ENCODE results near the gene MAP4.

MAP4 gene

DNA sequence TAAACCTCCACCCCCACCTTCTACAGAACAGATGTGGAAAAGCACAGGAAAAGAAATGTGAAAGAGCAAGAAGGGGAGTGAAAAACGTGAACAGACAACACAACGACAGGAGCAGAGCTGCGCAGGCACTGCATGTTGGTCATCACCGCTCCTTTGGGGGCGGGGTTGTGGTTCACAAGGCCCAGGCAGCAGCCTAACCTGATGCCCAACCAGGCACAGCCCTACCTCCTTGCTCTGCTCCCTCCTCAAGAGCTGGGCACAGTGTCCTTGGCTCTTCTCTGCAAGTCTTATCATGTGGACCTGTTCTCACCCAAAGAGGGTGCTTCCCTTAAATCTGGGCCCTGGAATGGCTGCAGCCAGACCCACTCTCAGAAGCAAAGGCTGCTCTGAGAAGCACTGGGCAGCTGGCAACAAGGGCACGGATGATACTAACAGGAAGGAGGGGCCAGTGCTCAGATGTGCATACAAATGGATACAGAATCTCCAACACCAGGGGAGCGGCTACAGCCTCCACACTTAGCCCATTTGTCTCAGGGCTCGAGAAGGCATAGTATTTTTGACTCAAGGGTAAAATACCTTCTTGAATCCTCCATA is 148.7 kb downstream of the MAP4 start:
- Mint-ChIP-seq H3K9me3 (no peaks in the 10 kb centered on the region), H3K4me3 (no peak overlapping the region), H3K36me3 (ENCODE audit: low read depth) (peaks cover 98% of the 10 kb centered on the region), H3K27ac (no peak overlapping the region), H3K27me3 (no peaks in the 10 kb centered on the region), H3K4me1 (ENCODE audit: low read depth) (no peaks in the 10 kb centered on the region)
- intact Hi-C loops (cut with micrococcal nuclease) = no loop called here

DNA sequence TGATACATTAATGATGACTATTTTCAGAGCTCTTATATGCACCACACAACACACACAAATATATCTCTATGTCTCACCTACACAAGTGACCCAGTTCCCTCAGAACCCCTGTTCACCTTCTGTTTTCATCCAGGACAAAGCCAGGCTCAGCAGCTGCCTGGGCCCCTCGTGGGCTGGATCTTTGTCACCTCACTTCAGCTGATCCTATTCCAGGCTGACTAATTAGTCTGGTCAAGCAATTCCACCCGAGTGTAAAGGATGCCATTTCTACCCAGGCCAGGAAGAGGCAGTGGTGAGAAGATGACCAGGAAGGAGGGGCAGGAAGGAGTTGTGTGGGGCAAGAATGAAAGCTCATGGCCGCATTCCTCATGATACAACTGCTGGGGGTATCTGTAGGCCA is 151.0 kb downstream of the MAP4 start:
- intact Hi-C loops (cut with micrococcal nuclease) = no loop called here
- H3K36me3 Mint-ChIP-seq (ENCODE audit: low read depth) = peaks cover 93% of the 10 kb centered on the region

DNA sequence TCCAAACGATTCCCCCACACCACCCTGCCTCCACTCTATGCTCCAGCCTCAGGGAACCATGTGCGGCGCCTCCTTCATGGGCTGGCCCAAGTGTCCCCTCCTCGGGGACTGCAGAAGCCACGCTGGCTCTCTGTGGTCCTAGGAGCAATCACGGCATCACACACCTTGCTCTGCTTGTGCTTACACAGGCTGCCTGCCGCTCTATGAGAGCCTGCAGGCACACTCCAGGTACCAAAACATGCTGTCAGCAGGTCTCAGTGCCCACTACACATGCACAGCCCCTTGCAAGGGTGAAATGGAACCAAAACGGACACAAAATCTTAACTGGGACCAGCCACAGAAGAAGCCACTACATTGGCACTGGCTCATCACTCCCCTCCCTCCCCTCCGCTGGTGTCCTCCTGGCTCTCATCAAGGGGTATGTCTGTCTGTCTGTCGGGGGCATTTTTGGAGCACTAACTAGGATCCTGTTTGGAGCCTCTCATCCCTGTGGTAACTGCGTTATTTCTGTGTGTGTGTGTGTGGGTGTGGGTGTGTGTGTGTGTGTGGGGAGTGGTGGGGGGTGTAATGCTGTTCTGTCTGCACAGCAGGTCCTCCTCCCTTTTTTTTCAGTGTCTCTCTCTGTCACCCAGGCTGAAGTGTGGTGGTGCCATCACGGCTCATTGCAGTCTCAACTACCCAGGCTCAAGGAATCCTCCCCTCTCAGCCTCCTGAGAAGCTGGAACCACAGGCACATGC is 152.7 kb downstream of the MAP4 start:
- no peaks in the 10 kb centered on the region for H3K27me3 Mint-ChIP-seq
- intact Hi-C loops (cut with micrococcal nuclease) = no loop called here
- peaks cover 90% of the 10 kb centered on the region for H3K36me3 Mint-ChIP-seq (ENCODE audit: low read depth)
- H3K9me3 Mint-ChIP-seq = no peaks in the 10 kb centered on the region
- H3K27ac Mint-ChIP-seq = no peak overlapping the region
- no peaks in the 10 kb centered on the region for H3K4me1 Mint-ChIP-seq (ENCODE audit: low read depth)
- H3K4me3 Mint-ChIP-seq = no peak overlapping the region

More for the DNA sequence above, 151.0 kb downstream of the MAP4 start:
- Mint-ChIP-seq H3K27ac (no peak overlapping the region), H3K4me3 (no peak overlapping the region), H3K27me3 (no peaks in the 10 kb centered on the region), H3K9me3 (no peaks in the 10 kb centered on the region), H3K4me1 (ENCODE audit: low read depth) (no peaks in the 10 kb centered on the region)

DNA sequence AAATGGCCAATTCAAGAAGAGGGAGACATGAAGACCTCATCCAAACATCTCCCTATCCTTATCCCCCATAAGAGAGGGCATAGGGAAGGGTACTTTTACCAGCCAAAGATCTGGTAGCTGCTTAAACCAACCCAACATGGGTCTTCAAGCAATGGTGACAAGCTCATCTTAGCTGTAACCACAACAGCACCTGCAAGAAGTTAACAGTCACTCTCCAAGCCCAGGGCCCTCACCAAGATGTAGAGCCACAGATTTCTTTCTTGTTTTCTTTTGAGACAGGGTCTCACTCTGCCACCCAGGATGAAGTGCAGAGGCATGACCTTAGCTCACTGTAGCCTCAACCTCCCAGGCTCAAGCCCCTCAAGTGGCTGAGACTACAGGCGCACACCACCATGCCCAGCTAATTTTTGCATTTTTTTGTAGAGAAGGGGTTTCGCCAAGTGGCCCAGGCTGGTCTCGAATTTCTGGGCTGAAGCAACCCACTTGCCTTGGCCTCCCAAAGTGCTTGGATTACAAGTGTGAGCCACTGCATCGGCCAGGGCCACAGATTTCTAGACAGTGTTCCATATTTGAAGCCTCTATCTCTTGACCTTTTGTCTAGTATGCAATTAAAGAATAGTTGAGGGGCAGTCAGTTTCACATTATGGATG is 156.1 kb downstream of the MAP4 start:
- intact Hi-C loops (cut with micrococcal nuclease) = no loop called here
- Mint-ChIP-seq H3K27me3 (no peaks in the 10 kb centered on the region), H3K27ac (no peak overlapping the region), H3K36me3 (ENCODE audit: low read depth) (peaks cover 90% of the 10 kb centered on the region), H3K4me1 (ENCODE audit: low read depth) (no peaks in the 10 kb centered on the region), H3K9me3 (no peaks in the 10 kb centered on the region), H3K4me3 (no peak overlapping the region)

DNA sequence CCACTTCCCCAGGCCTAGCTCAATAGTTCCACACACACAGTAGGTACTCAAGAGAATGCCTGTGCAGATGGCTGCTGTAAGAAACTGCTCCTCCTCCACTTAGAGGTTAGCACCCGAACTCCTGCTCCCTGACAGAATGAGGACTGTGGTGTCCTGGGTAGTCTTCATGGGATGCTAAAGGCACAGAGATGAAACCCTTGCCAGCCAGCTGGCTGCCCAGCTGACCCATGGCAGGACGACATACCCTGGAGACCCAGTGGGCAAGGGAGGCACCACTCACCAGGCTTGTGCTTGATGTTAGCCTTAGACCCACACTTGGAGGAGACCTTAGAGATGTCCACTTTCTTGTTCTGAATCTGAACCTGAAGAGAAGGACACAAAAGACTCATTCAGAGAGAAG is 159.1 kb downstream of the MAP4 start:
- Mint-ChIP-seq H3K9me3 (no peaks in the 10 kb centered on the region), H3K36me3 (ENCODE audit: low read depth) (peaks cover 94% of the 10 kb centered on the region), H3K27me3 (no peaks in the 10 kb centered on the region), H3K4me3 (no peak overlapping the region), H3K4me1 (ENCODE audit: low read depth) (no peaks in the 10 kb centered on the region), H3K27ac (no peak overlapping the region)
- intact Hi-C loops (cut with micrococcal nuclease) = no loop called here

DNA sequence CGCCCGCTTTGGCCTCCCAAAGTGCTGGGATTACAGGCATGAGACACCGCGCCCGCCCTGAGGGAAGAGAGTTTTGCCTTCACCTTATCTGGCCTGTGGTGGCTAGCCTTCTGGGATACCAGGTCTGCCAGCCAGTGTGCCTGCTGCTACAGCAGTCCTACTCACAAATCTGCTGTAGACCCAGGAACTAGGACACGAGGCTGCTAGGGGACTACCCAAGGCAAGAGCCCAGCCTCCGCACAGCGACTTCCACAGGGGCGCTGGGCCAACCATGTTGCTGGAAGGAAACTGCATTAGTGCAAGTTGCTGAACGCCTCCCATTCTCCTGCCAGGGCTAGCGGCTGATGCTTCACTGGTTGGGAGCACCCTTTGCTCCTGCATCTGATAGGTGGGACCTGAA is 159.5 kb downstream of the MAP4 start:
- Mint-ChIP-seq H3K36me3 (ENCODE audit: low read depth) (peaks cover 97% of the 10 kb centered on the region), H3K27ac (no peak overlapping the region), H3K9me3 (no peaks in the 10 kb centered on the region), H3K4me3 (no peak overlapping the region), H3K4me1 (ENCODE audit: low read depth) (no peaks in the 10 kb centered on the region), H3K27me3 (no peaks in the 10 kb centered on the region)
- intact Hi-C loops (cut with micrococcal nuclease) = no loop called here

DNA sequence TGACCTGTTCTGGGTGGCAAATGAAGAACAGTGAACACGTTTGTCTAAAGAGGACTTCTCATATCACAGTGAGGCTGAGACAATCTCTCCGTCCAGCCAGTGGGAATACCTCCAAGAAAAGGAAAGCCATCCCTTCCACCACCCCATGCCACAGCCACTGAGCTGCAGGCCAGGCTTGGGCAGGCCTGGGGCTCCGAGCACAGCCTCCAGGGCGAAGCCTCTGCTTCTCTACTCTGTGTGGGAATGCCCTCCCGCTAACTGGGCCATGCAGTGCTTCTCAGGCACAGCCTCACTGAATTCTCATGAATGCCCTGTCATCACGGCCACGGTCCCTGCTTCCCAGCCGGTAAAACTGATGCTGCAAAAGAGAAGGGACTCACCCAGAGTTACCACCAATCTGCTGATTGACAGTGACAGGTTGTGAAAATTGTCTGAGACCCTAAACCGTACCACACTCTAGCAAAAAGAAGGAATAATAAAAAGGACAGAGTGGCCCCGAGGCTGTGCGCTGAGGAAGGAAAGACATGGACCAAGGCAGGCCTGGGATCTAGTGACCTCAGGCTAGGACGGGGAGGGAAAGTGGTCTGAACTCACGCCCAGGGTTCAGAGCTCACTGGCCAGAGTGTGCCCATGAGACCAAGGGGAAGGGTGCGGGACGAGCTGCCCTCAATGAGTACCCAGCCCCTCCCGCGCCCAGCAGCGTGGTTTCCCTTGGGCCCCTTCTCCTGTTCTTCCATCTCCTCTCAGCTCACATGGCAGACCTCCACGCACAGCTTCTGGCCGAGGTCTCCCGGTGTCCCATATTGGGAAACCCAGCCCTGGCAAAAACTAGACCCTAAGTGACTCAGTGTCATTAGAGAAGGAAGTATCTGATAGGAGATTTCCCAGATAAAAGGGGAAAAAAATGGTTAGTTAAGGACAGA is 160.5 kb downstream of the MAP4 start:
- no peak overlapping the region for H3K4me3 Mint-ChIP-seq
- peaks cover 97% of the 10 kb centered on the region for H3K36me3 Mint-ChIP-seq (ENCODE audit: low read depth)
- no peaks in the 10 kb centered on the region for H3K27me3 Mint-ChIP-seq
- intact Hi-C loops (cut with micrococcal nuclease) = no loop called here
- H3K27ac Mint-ChIP-seq = no peak overlapping the region
- no peaks in the 10 kb centered on the region for H3K4me1 Mint-ChIP-seq (ENCODE audit: low read depth)
- H3K9me3 Mint-ChIP-seq = no peaks in the 10 kb centered on the region

DNA sequence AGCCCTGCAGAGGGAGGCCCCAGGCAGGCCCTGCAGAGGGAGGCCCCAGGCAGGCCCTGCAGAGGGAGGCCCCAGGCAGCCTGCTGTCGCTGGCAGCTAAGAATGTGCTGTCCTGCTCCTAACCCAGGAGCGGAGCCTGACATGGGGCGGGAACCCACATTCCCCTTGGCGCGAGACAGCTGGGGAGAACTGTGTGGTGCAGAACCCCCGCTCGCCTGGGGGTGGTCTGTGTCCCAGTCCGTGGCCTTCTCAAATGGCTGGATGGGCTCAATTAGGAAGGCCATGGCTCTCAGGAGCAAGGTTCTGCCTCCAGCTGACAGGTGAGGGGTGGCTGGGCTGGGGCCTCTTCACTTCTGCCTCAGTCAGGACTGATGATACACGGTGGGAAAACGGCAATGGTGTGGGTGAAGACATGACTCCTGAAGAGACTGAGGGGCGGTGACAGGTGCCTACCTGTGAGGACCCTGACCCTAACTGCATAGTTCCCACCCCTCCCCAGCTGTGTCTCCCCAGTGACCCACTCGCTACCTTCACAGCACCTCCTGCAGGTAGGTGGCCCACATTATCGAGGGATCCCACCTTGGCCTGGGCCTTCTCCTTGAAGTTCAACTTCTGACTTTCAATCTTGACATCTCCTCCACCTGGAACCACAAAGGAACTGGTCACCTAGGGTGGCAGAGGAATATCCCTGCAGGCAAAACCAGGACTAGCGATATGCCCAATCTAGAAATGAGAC is 161.3 kb downstream of the MAP4 start:
- intact Hi-C loops (cut with micrococcal nuclease) = no loop called here
- no peaks in the 10 kb centered on the region for H3K27me3 Mint-ChIP-seq
- H3K4me1 Mint-ChIP-seq (ENCODE audit: low read depth) = no peaks in the 10 kb centered on the region
- H3K27ac Mint-ChIP-seq = no peak overlapping the region
- no peaks in the 10 kb centered on the region for H3K9me3 Mint-ChIP-seq
- no peak overlapping the region for H3K4me3 Mint-ChIP-seq
- H3K36me3 Mint-ChIP-seq (ENCODE audit: low read depth) = peaks cover 97% of the 10 kb centered on the region

DNA sequence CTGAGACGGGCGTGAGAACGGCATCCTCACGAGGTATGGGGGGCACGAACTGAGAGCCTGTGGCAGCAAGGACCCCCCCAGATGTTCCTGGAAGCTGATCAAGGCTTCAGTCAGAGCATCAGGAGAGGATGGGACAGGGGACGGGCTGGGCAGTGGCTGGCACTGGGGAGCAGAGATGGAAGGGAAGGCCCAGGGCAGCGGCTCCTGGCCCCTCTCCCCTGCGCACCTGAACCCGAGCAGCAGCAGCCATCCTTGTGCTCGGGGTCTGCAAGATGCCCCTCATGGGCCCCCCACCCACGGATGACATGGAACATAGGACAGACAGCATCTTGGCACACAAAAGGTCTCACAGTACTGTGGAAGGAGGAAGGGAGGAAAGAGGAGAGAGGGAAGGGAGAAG is 161.9 kb downstream of the MAP4 start:
- intact Hi-C loops (cut with micrococcal nuclease) = no loop called here
- peaks cover 97% of the 10 kb centered on the region for H3K36me3 Mint-ChIP-seq (ENCODE audit: low read depth)
- no peak overlapping the region for H3K4me3 Mint-ChIP-seq
- no peaks in the 10 kb centered on the region for H3K9me3 Mint-ChIP-seq
- no peak overlapping the region for H3K27ac Mint-ChIP-seq
- H3K4me1 Mint-ChIP-seq (ENCODE audit: low read depth) = no peaks in the 10 kb centered on the region
- no peaks in the 10 kb centered on the region for H3K27me3 Mint-ChIP-seq

DNA sequence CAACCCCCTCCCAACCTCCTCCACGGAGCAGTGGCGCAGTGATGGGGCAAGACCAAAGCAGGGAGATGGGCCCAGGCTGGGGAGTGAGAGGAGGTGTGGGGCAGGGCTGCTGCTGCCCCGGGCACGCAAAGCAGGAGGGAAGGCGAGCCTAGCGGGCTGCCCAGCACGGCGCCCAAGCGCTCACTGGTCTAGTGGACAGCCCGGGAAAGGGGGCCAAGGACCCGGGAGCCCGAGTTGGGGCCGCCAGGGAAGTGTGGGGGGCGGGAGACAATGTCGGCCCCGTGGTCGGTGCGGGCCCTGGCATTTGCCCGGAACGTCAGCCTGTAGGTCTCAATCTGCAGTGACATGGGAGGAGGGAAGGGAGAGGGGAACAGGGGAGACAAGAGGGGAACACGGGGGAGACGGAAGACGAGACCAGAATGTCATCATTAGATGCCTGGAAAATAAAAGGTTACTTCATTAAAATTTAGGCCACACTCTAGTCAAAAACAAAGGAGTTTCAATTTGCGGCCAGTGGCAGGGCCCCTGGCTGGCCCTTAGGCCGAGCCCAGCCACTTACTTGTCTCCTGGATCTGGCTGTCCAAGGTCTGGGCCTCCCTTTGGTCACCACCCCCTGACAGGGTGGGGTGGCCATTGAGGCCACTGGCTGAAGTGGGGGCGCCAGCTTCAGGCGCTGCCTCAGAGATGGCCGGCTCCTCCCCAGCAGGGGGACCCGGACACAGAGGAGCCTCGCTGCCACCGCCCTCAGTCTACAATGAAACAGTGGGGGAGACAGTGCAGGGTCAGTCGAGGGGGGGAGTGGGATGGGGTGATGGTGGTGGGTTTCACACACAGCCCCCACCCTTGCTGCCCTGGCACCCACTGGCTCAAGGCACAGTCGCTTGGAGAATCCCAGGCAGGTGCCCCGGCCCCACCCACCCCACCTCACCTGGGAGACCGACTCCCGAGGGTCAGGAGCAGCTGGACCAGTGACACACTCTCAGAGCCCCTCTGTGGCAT is 163.3 kb downstream of the MAP4 start:
- H3K4me1 Mint-ChIP-seq (ENCODE audit: low read depth) = no peaks in the 10 kb centered on the region
- H3K36me3 Mint-ChIP-seq (ENCODE audit: low read depth) = peaks cover 100% of the 10 kb centered on the region
- intact Hi-C loops (cut with micrococcal nuclease) = no loop called here
- H3K4me3 Mint-ChIP-seq = no peak overlapping the region
- no peaks in the 10 kb centered on the region for H3K9me3 Mint-ChIP-seq
- no peaks in the 10 kb centered on the region for H3K27me3 Mint-ChIP-seq
- no peak overlapping the region for H3K27ac Mint-ChIP-seq

DNA sequence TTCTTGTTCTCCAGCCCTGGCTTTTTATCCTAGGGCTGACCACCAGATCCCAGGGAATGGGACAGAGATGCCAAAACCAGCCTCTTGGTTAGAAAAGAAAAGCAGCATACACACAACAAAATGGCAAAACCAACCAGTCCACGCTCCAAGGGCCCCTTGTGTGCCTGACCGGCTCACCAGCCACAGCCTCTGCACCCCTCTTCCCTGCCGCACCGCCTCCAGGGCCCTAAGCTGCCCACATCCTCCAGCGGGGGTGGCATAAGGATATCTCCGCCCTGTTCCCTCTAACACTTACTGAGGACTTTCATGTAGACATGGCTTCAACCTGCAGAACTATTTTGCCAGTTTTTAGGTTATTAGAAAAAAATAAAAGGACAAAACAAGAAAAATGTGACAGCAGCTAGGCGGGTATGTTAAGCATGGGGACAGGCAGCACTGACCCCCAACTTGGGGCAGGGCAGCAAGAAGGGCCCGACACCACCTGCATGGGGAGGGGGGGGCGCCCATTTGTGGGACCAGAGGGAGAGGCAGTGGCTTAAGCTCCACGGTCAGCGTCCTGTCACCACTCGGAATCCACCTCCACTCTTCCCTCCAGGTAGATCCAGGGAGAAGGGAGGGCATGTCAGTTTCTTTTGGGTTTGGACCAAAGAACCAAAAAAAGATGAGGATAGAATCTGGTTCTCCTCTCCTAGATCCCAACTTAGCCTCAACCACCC is 164.2 kb downstream of the MAP4 start:
- Mint-ChIP-seq H3K36me3 (ENCODE audit: low read depth) (peaks cover 100% of the 10 kb centered on the region), H3K4me1 (ENCODE audit: low read depth) (no peaks in the 10 kb centered on the region), H3K4me3 (no peak overlapping the region), H3K27me3 (no peaks in the 10 kb centered on the region), H3K27ac (peak overlapping the region; percentile 15), H3K9me3 (no peaks in the 10 kb centered on the region)
- intact Hi-C loops (cut with micrococcal nuclease) = no loop called here
